Activated CD4-positive, alpha-beta T cell treated with anti-CD3 and anti-CD28 coated beads for 1 hour (primary cell): ENCODE results near the gene ARHGEF19.
"Not testable (repeated sequence)": the region's sequence is repeated elsewhere in the genome, so short reads cannot be mapped to it uniquely, and the experiment has no call there.

ENCODE experiments used
- DNase-seq: peaks from one replicate; pipeline ENCODE4 v3.0.0-alpha.2; 2020

The ARHGEF19 gene

GRCh38 chr1:16163608-16164212 lies 48.7 kb downstream of the ARHGEF19 start:
- DNase-seq: not testable (repeated sequence)

GRCh38 chr1:16162163-16162822 lies 50.2 kb downstream of the ARHGEF19 start:
- peak; percentile 39 for DNase-seq

GRCh38 chr1:16161717-16162116 lies 50.7 kb downstream of the ARHGEF19 start:
- no peak for DNase-seq

- DNase-seq: no peak
Measured at GRCh38 chr1:16158993-16159831, 53.2 kb downstream of the ARHGEF19 start.

- DNase-seq: no peak
Measured at GRCh38 chr1:16158025-16158424, 54.4 kb downstream of the ARHGEF19 start.

- DNase-seq: no peak
Measured at GRCh38 chr1:16156848-16157495, 55.5 kb downstream of the ARHGEF19 start.

- DNase-seq: no peak
Measured at GRCh38 chr1:16155537-16156410, 56.7 kb downstream of the ARHGEF19 start, which contains the start of gene EPHA2. Gene EPHA2, minus strand, starts transcription at chr1:16156069. Its CDS starts 137 bp downstream, at chr1:16155932.

GRCh38 chr1:16153999-16154673 lies 58.3 kb downstream of the ARHGEF19 start:
- no peak for DNase-seq

GRCh38 chr1:16153096-16153998 lies 59.1 kb downstream of the ARHGEF19 start:
- no peak for DNase-seq

GRCh38 chr1:16152481-16153087 lies 59.9 kb downstream of the ARHGEF19 start:
- DNase-seq: no peak

GRCh38 chr1:16151995-16152384 lies 60.5 kb downstream of the ARHGEF19 start:
- no peak for DNase-seq

GRCh38 chr1:16151196-16151994 lies 61.1 kb downstream of the ARHGEF19 start:
- DNase-seq: no peak

GRCh38 chr1:16150508-16150907 lies 61.9 kb downstream of the ARHGEF19 start:
- no peak for DNase-seq

GRCh38 chr1:16149702-16150488 lies 62.6 kb downstream of the ARHGEF19 start:
- DNase-seq: no peak

GRCh38 chr1:16149146-16149545 lies 63.3 kb downstream of the ARHGEF19 start:
- DNase-seq: no peak

GRCh38 chr1:16148329-16149092 lies 63.9 kb downstream of the ARHGEF19 start:
- DNase-seq: no peak
